ENCODE results near the gene RPP14. TPM values are rescaled to one million over a fixed set of nuclear protein-coding genes. Genes with fewer than 3 reads are reported as not detected.
A peak's percentile ranks its signal among the peaks of the same experiment; 100 is the strongest.

The RPP14 gene
- total RNA-seq, 1 donor, result 13.4 TPM

GRCh38 chr3:58356054-58356453 lies 50.0 kb downstream of the RPP14 start:
- no peak for TF ChIP-seq CTCF (IDR thresholded peaks at IDR 0.05; ENCODE audit: extremely low read depth, low read depth, low read length)
- no peaks in the 10 kb centered on the region for H3K27me3 ChIP-seq (ENCODE audit: insufficient read depth, low read length)
- peak overlapping the region; percentile 17 for H3K27ac ChIP-seq (ENCODE audit: low read depth, low read length)
- no peak overlapping the region for H3K4me2 ChIP-seq (ENCODE audit: insufficient read depth, low read length)
- peaks cover 35% of the 10 kb centered on the region for H4K20me1 ChIP-seq (ENCODE audit: insufficient read depth, low read length)
- no peaks in the 10 kb centered on the region for H3K9me3 ChIP-seq (ENCODE audit: low read depth, low read length)
- no peak overlapping the region for H3K4me3 ChIP-seq (ENCODE audit: insufficient read depth, low read length)
- H3K36me3 ChIP-seq (ENCODE audit: insufficient read depth, low read length), result no peaks in the 10 kb centered on the region
- peaks cover 9% of the 10 kb centered on the region for H3K4me1 ChIP-seq (ENCODE audit: insufficient read depth, low read length)
- peaks cover 65% of the 10 kb centered on the region for H3K79me2 ChIP-seq (ENCODE audit: insufficient read depth, low read length)
- no peak overlapping the region for H2AFZ ChIP-seq (ENCODE audit: low read length)
- no peak for DNase-seq (ENCODE audit: insufficient read length, low spot score, missing footprints)

- DNase-seq (ENCODE audit: insufficient read length, low spot score, missing footprints), result no peak
- Histone ChIP-seq H3K27me3 (ENCODE audit: insufficient read depth, low read length) (no peaks in the 10 kb centered on the region), H3K4me1 (ENCODE audit: insufficient read depth, low read length) (peaks cover 9% of the 10 kb centered on the region), H3K9me3 (ENCODE audit: low read depth, low read length) (no peaks in the 10 kb centered on the region), H3K36me3 (ENCODE audit: insufficient read depth, low read length) (no peaks in the 10 kb centered on the region), H3K4me2 (ENCODE audit: insufficient read depth, low read length) (no peak overlapping the region), H3K4me3 (ENCODE audit: insufficient read depth, low read length) (no peak overlapping the region), H3K79me2 (ENCODE audit: insufficient read depth, low read length) (peaks cover 64% of the 10 kb centered on the region), H2AFZ (ENCODE audit: low read length) (no peak overlapping the region), H3K27ac (ENCODE audit: low read depth, low read length) (no peak overlapping the region), H4K20me1 (ENCODE audit: insufficient read depth, low read length) (peaks cover 35% of the 10 kb centered on the region)
- TF ChIP-seq CTCF (IDR thresholded peaks at IDR 0.05; ENCODE audit: extremely low read depth, low read depth, low read length), result no peak
These were observed 51.4 kb downstream of the RPP14 start for GRCh38 chr3:58357402-58357801.

- no peak for DNase-seq (ENCODE audit: insufficient read length, low spot score, missing footprints)
- Histone ChIP-seq H4K20me1 (ENCODE audit: insufficient read depth, low read length) (peaks cover 35% of the 10 kb centered on the region), H3K4me3 (ENCODE audit: insufficient read depth, low read length) (no peak overlapping the region), H3K27me3 (ENCODE audit: insufficient read depth, low read length) (no peaks in the 10 kb centered on the region), H2AFZ (ENCODE audit: low read length) (no peak overlapping the region), H3K4me2 (ENCODE audit: insufficient read depth, low read length) (no peak overlapping the region), H3K9me3 (ENCODE audit: low read depth, low read length) (no peaks in the 10 kb centered on the region), H3K36me3 (ENCODE audit: insufficient read depth, low read length) (no peaks in the 10 kb centered on the region), H3K79me2 (ENCODE audit: insufficient read depth, low read length) (peaks cover 63% of the 10 kb centered on the region), H3K27ac (ENCODE audit: low read depth, low read length) (no peak overlapping the region), H3K4me1 (ENCODE audit: insufficient read depth, low read length) (peaks cover 9% of the 10 kb centered on the region)
- TF ChIP-seq CTCF (IDR thresholded peaks at IDR 0.05; ENCODE audit: extremely low read depth, low read depth, low read length), result no peak
These were observed 52.0 kb downstream of the RPP14 start for GRCh38 chr3:58358092-58358491.

- Histone ChIP-seq H3K9me3 (ENCODE audit: low read depth, low read length) (no peaks in the 10 kb centered on the region), H3K36me3 (ENCODE audit: insufficient read depth, low read length) (no peaks in the 10 kb centered on the region), H3K4me1 (ENCODE audit: insufficient read depth, low read length) (peaks cover 9% of the 10 kb centered on the region), H3K27ac (ENCODE audit: low read depth, low read length) (no peak overlapping the region), H3K79me2 (ENCODE audit: insufficient read depth, low read length) (peaks cover 62% of the 10 kb centered on the region), H3K4me3 (ENCODE audit: insufficient read depth, low read length) (no peak overlapping the region), H2AFZ (ENCODE audit: low read length) (no peak overlapping the region), H3K27me3 (ENCODE audit: insufficient read depth, low read length) (no peaks in the 10 kb centered on the region), H4K20me1 (ENCODE audit: insufficient read depth, low read length) (peaks cover 35% of the 10 kb centered on the region), H3K4me2 (ENCODE audit: insufficient read depth, low read length) (no peak overlapping the region)
- DNase-seq (ENCODE audit: insufficient read length, low spot score, missing footprints), result no peak
- no peak for TF ChIP-seq CTCF (IDR thresholded peaks at IDR 0.05; ENCODE audit: extremely low read depth, low read depth, low read length)
These were observed 52.8 kb downstream of the RPP14 start for GRCh38 chr3:58358808-58359207.
